Endothelial cell of umbilical vein (primary cell): Measurements from ENCODE around the gene SDHA.

Experiments
- EZH2 ChIP-seq: IDR thresholded peaks from 2 replicates; pipeline ENCODE4 v1.6.1; 2012; ENCODE audit warnings: borderline replicate concordance, low read depth, mild to moderate bottlenecking, moderate library complexity, low read length, inconsistent platforms; ENCODE audit not compliant: severe bottlenecking
- JUN ChIP-seq: IDR thresholded peaks from 2 replicates; pipeline ENCODE4 v1.6.1; 2011; ENCODE audit warnings: borderline replicate concordance, low read depth; ENCODE audit not compliant: insufficient read length, insufficient read depth
- MYC ChIP-seq: IDR thresholded peaks from one replicate; pipeline ENCODE4 v1.6.1; 2011; ENCODE audit warnings: mild to moderate bottlenecking, low read depth, low read length
- POLR2A ChIP-seq: IDR thresholded peaks from 2 replicates; pipeline ENCODE4 v1.6.1; 2012; ENCODE audit warnings: low read depth, mild to moderate bottlenecking, control low read depth, low read length
- POLR2AphosphoS5 ChIP-seq: IDR thresholded peaks from 2 replicates; pipeline ENCODE4 v1.6.1; 2012; ENCODE audit warnings: low read depth, mild to moderate bottlenecking, control low read depth, low read length, moderate library complexity; ENCODE audit not compliant: insufficient read depth
- TF ChIP-seq, protein P1 (sequence below), 2 donors: IDR thresholded peaks; 1 replicate in 1 of 2; 2 replicates in 1 of 2; pipeline ENCODE4 v1.5.1; 2011; ENCODE audit warnings: low read length in 2 of 2, mild to moderate bottlenecking in 2 of 2, moderate library complexity in 2 of 2, control low read depth in 1 of 2, inconsistent platforms in 1 of 2, low read depth in 1 of 2; ENCODE audit not compliant: insufficient read depth in 1 of 2; ENCODE audit errors: extremely low read depth in 1 of 2

DNA sequence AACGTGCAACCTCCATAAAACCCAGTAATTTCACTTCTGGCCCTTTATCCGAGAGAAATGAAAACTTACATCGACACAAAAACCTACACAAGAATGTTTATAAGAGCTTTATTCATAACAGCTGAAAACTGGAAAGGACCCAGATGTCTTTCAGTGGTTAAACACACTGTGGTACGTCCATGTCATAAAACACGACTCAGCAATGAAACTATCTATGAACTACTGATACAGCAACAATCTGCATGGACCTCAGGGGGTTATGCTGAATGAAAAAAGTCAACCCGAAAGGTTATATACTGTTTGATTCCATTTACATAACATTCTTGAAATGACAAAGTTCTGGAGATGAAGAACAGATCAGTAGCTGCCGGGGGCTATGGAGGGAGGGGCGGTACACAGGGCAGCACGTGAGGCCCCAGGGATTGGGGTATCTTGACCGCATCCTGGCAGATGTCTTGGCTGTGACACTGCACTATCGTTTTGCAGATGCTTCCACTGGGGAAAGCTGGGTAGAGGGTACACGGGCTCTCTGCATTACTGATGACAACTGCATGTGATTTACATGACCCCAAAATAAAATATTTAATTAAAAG, 4.2 kb upstream of the SDHA start:
- TF ChIP-seq POLR2A (no peak), EZH2 (no peak), MYC (no peak), POLR2AphosphoS5 (no peak), JUN (no peak)
- TF ChIP-seq, protein P1, sequence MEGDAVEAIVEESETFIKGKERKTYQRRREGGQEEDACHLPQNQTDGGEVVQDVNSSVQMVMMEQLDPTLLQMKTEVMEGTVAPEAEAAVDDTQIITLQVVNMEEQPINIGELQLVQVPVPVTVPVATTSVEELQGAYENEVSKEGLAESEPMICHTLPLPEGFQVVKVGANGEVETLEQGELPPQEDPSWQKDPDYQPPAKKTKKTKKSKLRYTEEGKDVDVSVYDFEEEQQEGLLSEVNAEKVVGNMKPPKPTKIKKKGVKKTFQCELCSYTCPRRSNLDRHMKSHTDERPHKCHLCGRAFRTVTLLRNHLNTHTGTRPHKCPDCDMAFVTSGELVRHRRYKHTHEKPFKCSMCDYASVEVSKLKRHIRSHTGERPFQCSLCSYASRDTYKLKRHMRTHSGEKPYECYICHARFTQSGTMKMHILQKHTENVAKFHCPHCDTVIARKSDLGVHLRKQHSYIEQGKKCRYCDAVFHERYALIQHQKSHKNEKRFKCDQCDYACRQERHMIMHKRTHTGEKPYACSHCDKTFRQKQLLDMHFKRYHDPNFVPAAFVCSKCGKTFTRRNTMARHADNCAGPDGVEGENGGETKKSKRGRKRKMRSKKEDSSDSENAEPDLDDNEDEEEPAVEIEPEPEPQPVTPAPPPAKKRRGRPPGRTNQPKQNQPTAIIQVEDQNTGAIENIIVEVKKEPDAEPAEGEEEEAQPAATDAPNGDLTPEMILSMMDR (IDR thresholded peaks at IDR 0.05; ENCODE audit: extremely low read depth in 1 of 2, insufficient read depth in 1 of 2, low read depth in 1 of 2, low read length in 2 of 2), result no peak
